HG03520 (cell line): ENCODE data around the gene ARHGEF35.
"Not testable (repeated sequence)": the region's sequence is repeated elsewhere in the genome, so short reads cannot be mapped to it uniquely, and the experiment has no call there.

Experiments
- ATAC-seq: cut with Tn5 transposase; IDR thresholded peaks from one replicate; pipeline ENCODE4 v1.9.1; 2021; ENCODE audit warnings: mild to moderate bottlenecking, moderate library complexity; ENCODE audit not compliant: unreplicated experiment

Gene ARHGEF35

GRCh38 chr7:144179165-144179479 is 16.5 kb downstream of the ARHGEF35 start:
- not testable (repeated sequence) for ATAC-seq

- peak; percentile 98 for ATAC-seq
Observed at GRCh38 chr7:144178380-144179164, 17.1 kb downstream of the ARHGEF35 start.

GRCh38 chr7:144174613-144175012 is 21.0 kb downstream of the ARHGEF35 start:
- ATAC-seq: no peak

GRCh38 chr7:144171594-144172350 is 23.9 kb downstream of the ARHGEF35 start:
- ATAC-seq: not testable (repeated sequence)

GRCh38 chr7:144164784-144165183 is 30.8 kb downstream of the ARHGEF35 start:
- ATAC-seq: no peak

- ATAC-seq: no peak
Observed at GRCh38 chr7:144158861-144159260, 36.8 kb downstream of the ARHGEF35 start.

- ATAC-seq: no peak
Observed at GRCh38 chr7:144148224-144148827, 47.3 kb downstream of the ARHGEF35 start.

- ATAC-seq: no peak
Observed at GRCh38 chr7:144144426-144144825, 51.2 kb downstream of the ARHGEF35 start.

GRCh38 chr7:144142187-144142586 is 53.4 kb downstream of the ARHGEF35 start:
- no peak for ATAC-seq

GRCh38 chr7:144137501-144137900 is 58.1 kb downstream of the ARHGEF35 start:
- ATAC-seq: no peak
